SK-N-SH (cell line): ENCODE measurements around the gene FSIP1. TPM values are rescaled to one million over a fixed set of nuclear protein-coding genes. Genes with fewer than 3 reads are reported as not detected.

ENCODE experiments used
- CTCF ChIA-PET: fragments of 300-600, 350-600 bp; formaldehyde crosslinking; extraction: SDS; loops from one replicate; lab custom pipeline; 2021; lab: Yijun Ruan, JAX
- POLR2A ChIA-PET: fragments of 350-600 bp; sonication (Branson Sonifier 250); formaldehyde crosslinking; extraction: SDS; loops from one replicate; lab custom pipeline; 2020; ENCODE audit warnings: antibody characterized with exemption, inconsistent platforms; lab: Yijun Ruan, JAX
- DNase-seq: peaks from one replicate; pipeline ENCODE4 v3.0.0; 2012
- H2AFZ ChIP-seq: fragments of 200-600 bp; sonication (generic); 2 replicates; pipeline ENCODE4 v1.8.1; 2016; ENCODE audit warnings: antibody characterized with exemption, mild to moderate bottlenecking, low read depth
- H3F3A ChIP-seq: fragments of 200-600 bp; sonication (generic); replicated peaks from 2 replicates; pipeline ENCODE3; 2016; ENCODE audit warnings: antibody characterized with exemption, mild to moderate bottlenecking; ENCODE audit not compliant: insufficient read depth
- H3K27ac ChIP-seq, 2 experiments: fragments of 200-500 bp in 1 of 2; fragments of 200-600 bp in 1 of 2; sonication (Bioruptor generic) in 1 of 2; sonication (generic), shearing (Covaris generic) in 1 of 2; 2 replicates each; pipeline versions ENCODE4 v1.5.1 to v1.6.1; 2014 to 2016; ENCODE audit warnings: low read depth in 2 of 2, inconsistent platforms in 1 of 2, low read length in 1 of 2, mild to moderate bottlenecking in 1 of 2, mixed read lengths in 1 of 2
- H3K27me3 ChIP-seq: fragments of 200-600 bp; sonication (generic), shearing (Covaris generic); 2 replicates; pipeline ENCODE4 v1.6.1; 2016; ENCODE audit warnings: mixed run types; ENCODE audit not compliant: insufficient read depth
- H3K36me3 ChIP-seq, 2 experiments: fragments of 200-500 bp in 1 of 2; fragments of 200-600 bp in 1 of 2; sonication (Bioruptor generic) in 1 of 2; sonication (generic) in 1 of 2; replicated peaks in 1 of 2; 2 replicates each; pipeline versions ENCODE3 to v1.5.1; 2014 to 2016; ENCODE audit warnings: low read length in 1 of 2, mild to moderate bottlenecking in 1 of 2; ENCODE audit not compliant: insufficient read depth in 2 of 2, control insufficient read depth in 1 of 2
- H3K4me1 ChIP-seq, 2 experiments: fragments of 200-500 bp in 1 of 2; fragments of 200-600 bp in 1 of 2; sonication (Bioruptor generic) in 1 of 2; sonication (generic), shearing (Covaris generic) in 1 of 2; 2 replicates each; pipeline versions ENCODE4 v1.5.1 to v1.6.1; 2014 to 2016; ENCODE audit warnings: low read depth in 1 of 2, low read length in 1 of 2, mixed run types in 1 of 2; ENCODE audit not compliant: insufficient read depth in 2 of 2, control insufficient read depth in 1 of 2
- H3K4me2 ChIP-seq: fragments of 200-600 bp; sonication (generic), shearing (Covaris generic); 2 replicates; pipeline ENCODE4 v1.6.1; 2017; ENCODE audit warnings: mixed run types
- H3K4me3 ChIP-seq, 2 experiments: fragments of 200-500 bp in 1 of 2; fragments of 200-600 bp in 1 of 2; sonication (Bioruptor generic) in 1 of 2; sonication (generic), shearing (Covaris generic) in 1 of 2; 2 replicates each; pipeline versions ENCODE4 v1.5.1 to v1.8.1; 2014 to 2016; ENCODE audit warnings: low read depth in 2 of 2, inconsistent platforms in 1 of 2, low read length in 1 of 2, mild to moderate bottlenecking in 1 of 2, mixed read lengths in 1 of 2, moderate library complexity in 1 of 2
- H3K79me2 ChIP-seq: fragments of 200-600 bp; sonication (generic); 2 replicates; pipeline ENCODE4 v1.8.1; 2017; ENCODE audit warnings: mild to moderate bottlenecking; ENCODE audit not compliant: insufficient read depth
- H3K9ac ChIP-seq: fragments of 200-600 bp; sonication (generic); 2 replicates; pipeline ENCODE4 v1.6.1; 2017; ENCODE audit warnings: mixed run types
- H3K9me2 ChIP-seq: fragments of 200-600 bp; sonication (generic); 2 replicates; pipeline ENCODE4 v1.6.1; 2017; ENCODE audit warnings: mixed run types
- H3K9me3 ChIP-seq: fragments of 200-600 bp; sonication (generic); 2 replicates; pipeline ENCODE4 v1.6.1; 2017; ENCODE audit warnings: mixed run types, mild to moderate bottlenecking, moderate library complexity
- H4K20me1 ChIP-seq: fragments of 200-600 bp; sonication (generic); 2 replicates; pipeline ENCODE4 v1.6.1; 2017; ENCODE audit warnings: mild to moderate bottlenecking, mixed run types; ENCODE audit not compliant: insufficient read depth
- CHD2 ChIP-seq: fragments of 150-350 bp; IDR thresholded peaks from 2 replicates; pipeline ENCODE4 v1.6.1; 2018; ENCODE audit warnings: low read length; ENCODE audit not compliant: partially characterized antibody
- ELF1 ChIP-seq: IDR thresholded peaks from 2 replicates; pipeline ENCODE4 v1.4.0; 2012
- EP300 ChIP-seq, 2 experiments: IDR thresholded peaks; 2 replicates each; pipeline versions ENCODE4 v1.4.0 to v1.6.1; 2012; ENCODE audit warnings: borderline replicate concordance in 1 of 2, low read depth in 1 of 2, low read length in 1 of 2
- FOSL2 ChIP-seq: IDR thresholded peaks from 2 replicates; pipeline ENCODE4 v1.4.0; 2012; ENCODE audit warnings: low read depth, mild to moderate bottlenecking, moderate library complexity, borderline replicate concordance
- FOXJ3 ChIP-seq: sonication (generic); formaldehyde crosslinking; IDR thresholded peaks from 2 replicates; pipeline ENCODE4 v1.5.1; 2020; ENCODE audit warnings: mild to moderate bottlenecking, missing genetic modification reagents
- FOXM1 ChIP-seq: IDR thresholded peaks from 2 replicates; pipeline ENCODE4 v1.4.0; 2012; ENCODE audit warnings: low read depth, mild to moderate bottlenecking
- GABPA ChIP-seq: IDR thresholded peaks from 2 replicates; pipeline ENCODE4 v1.4.0; 2012; ENCODE audit warnings: low read depth, mild to moderate bottlenecking
- GATA2 ChIP-seq: sonication (generic); formaldehyde crosslinking; IDR thresholded peaks from 2 replicates; pipeline ENCODE4 v1.5.0; 2020; ENCODE audit warnings: mild to moderate bottlenecking, missing genetic modification reagents
- JUND ChIP-seq: IDR thresholded peaks from 2 replicates; pipeline ENCODE4 v1.4.0; 2012
- MEF2A ChIP-seq: IDR thresholded peaks from 2 replicates; pipeline ENCODE4 v1.4.0; 2012; ENCODE audit warnings: low read depth, borderline replicate concordance
- MXI1 ChIP-seq: IDR thresholded peaks from 2 replicates; pipeline ENCODE4 v1.6.1; 2012; ENCODE audit warnings: mild to moderate bottlenecking, low read depth, low read length, improper control_type of control experiment
- PBX3 ChIP-seq: IDR thresholded peaks from 2 replicates; pipeline ENCODE4; 2012
- POLR2AphosphoS5 ChIP-seq: IDR thresholded peaks from 2 replicates; pipeline ENCODE4 v1.6.1; 2012; ENCODE audit warnings: low read depth, low read length
- RAD21 ChIP-seq: IDR thresholded peaks from 2 replicates; pipeline ENCODE4 v1.6.1; 2012; ENCODE audit warnings: mild to moderate bottlenecking, low read length
- RCOR1 ChIP-seq: fragments of 150-350 bp; IDR thresholded peaks from 2 replicates; pipeline ENCODE4 v1.6.1; 2017; ENCODE audit warnings: antibody characterized with exemption, low read length
- RFX5 ChIP-seq: IDR thresholded peaks from 2 replicates; pipeline ENCODE4 v1.6.1; 2012; ENCODE audit warnings: mild to moderate bottlenecking, improper control_type of control experiment, low read length
- SIN3A ChIP-seq: IDR thresholded peaks from 2 replicates; pipeline ENCODE4 v1.6.1; 2012; ENCODE audit warnings: low read depth, mild to moderate bottlenecking, low read length, moderate library complexity, borderline replicate concordance
- SMC3 ChIP-seq: IDR thresholded peaks from 2 replicates; pipeline ENCODE4 v1.6.1; 2012; ENCODE audit warnings: low read depth, low read length, improper control_type of control experiment
- TAF1 ChIP-seq: IDR thresholded peaks from 2 replicates; pipeline ENCODE4 v1.6.1; 2012; ENCODE audit warnings: low read depth, mild to moderate bottlenecking, low read length, moderate library complexity, borderline replicate concordance
- TEAD4 ChIP-seq: IDR thresholded peaks from 2 replicates; pipeline ENCODE4 v1.4.0; 2012; ENCODE audit warnings: mild to moderate bottlenecking, borderline replicate concordance; ENCODE audit not compliant: insufficient read depth
- USF1 ChIP-seq: IDR thresholded peaks from 2 replicates; pipeline ENCODE4 v1.4.0; 2012; ENCODE audit warnings: low read depth, borderline replicate concordance
- YY1 ChIP-seq: IDR thresholded peaks from 2 replicates; pipeline ENCODE4 v1.4.0; 2012; ENCODE audit warnings: low read depth, mild to moderate bottlenecking
- WGBS: methylation state at CpG from one replicate; pipeline ENCODE4 v1.1.6; 2017; ENCODE audit warnings: low lambda C conversion rate; 5-methylcytosine and 5-hydroxymethylcytosine counted together
- polyA plus RNA-seq, 3 experiments: library from polyadenylated mRNA; depleted of rRNA; stranded (reverse); fragments of >200 nt; gene quantifications; 2 replicates each; pipeline ENCODE4 v1.2.3, GENCODE V29; 2012

FSIP1 gene
- polyA plus RNA-seq, 1 of the 3 experiments (the other 2 are of a cell fraction) = 0.43 TPM

GRCh38 chr15:39573844-39574243 lies 208.8 kb downstream of the FSIP1 start (continued):
- TF ChIP-seq RFX5 (no peak), POLR2AphosphoS5 (0 out of 2 replicates have a peak, but pooled peaks have one; percentile 29), JUND (peak; percentile 69), TEAD4 (peak; percentile 79), PBX3 (peak; percentile 84), MEF2A (peak; percentile 68; the same call in 1 of the 2 replicates), FOXJ3 (CRISPR knock-in tag) (no peak), MXI1 (no peak), FOXM1 (0 out of 2 replicates have a peak, but pooled peaks have one; percentile 53), FOSL2 (peak; percentile 29; the same call in 1 of the 2 replicates), USF1 (no peak)

GRCh38 chr15:39573287-39573686 lies 209.4 kb downstream of the FSIP1 start:
- Histone ChIP-seq H3K27ac (peak overlapping the region in 1 of 2 experiments; percentile 84; a peak in 3 of 4 replicates), H3K4me3 (no peak overlapping the region), H4K20me1 (no peaks in the 10 kb centered on the region), H3K27me3 (no peaks in the 10 kb centered on the region), H3F3A (peaks cover 13% of the 10 kb centered on the region), H3K9me3 (no peaks in the 10 kb centered on the region), H3K36me3 (no peaks in the 10 kb centered on the region), H3K9ac (peak overlapping the region; percentile 33), H3K4me2 (peak overlapping the region; percentile 58), H2AFZ (no peak overlapping the region), H3K9me2 (no peaks in the 10 kb centered on the region), H3K4me1 (peaks cover 0 to 7% of the 10 kb centered on the region in 2 experiments), H3K79me2 (no peaks in the 10 kb centered on the region)
- TF ChIP-seq GABPA = no peak
- no peak for TF ChIP-seq MEF2A
- TF ChIP-seq MXI1 = no peak
- no peak for TF ChIP-seq RFX5
- TF ChIP-seq POLR2AphosphoS5 = no peak
- TF ChIP-seq ELF1 = no peak
- TF ChIP-seq SIN3A = no peak
- no peak for TF ChIP-seq FOXJ3 (CRISPR knock-in tag)
- no peak for TF ChIP-seq PBX3
- no peak for TF ChIP-seq RAD21
- no peak for TF ChIP-seq CHD2
- no peak for TF ChIP-seq EP300 (IDR thresholded peaks at IDR 0.05; ENCODE audit: borderline replicate concordance in 1 of 2, low read depth in 1 of 2, low read length in 1 of 2)
- no peak for TF ChIP-seq FOSL2
- no peak for TF ChIP-seq TAF1
- TF ChIP-seq GATA2 (CRISPR knock-in tag) = no peak
- TF ChIP-seq RCOR1 = no peak
- TF ChIP-seq JUND = no peak
- no peak for TF ChIP-seq YY1
- no peak for TF ChIP-seq SMC3
- TF ChIP-seq FOXM1 = no peak
- ChIA-PET CTCF (no interaction called here), POLR2A (no interaction called here)
- DNase-seq = no peak
- WGBS = 93% methylated on average over 2 of the region's 2 CpGs
